Embryonic facial prominence (tissue), 1 donor: Measurements from ENCODE around the gene SLC43A3.

ENCODE experiments used
- DNase-seq: peaks from one replicate; pipeline ENCODE4 v3.0.0-alpha.2; 2016; ENCODE audit errors: extremely low spot score

Gene SLC43A3

GRCh38 chr11:57427727-57428082 is 784 bp upstream of the SLC43A3 start:
- DNase-seq, result no peak

GRCh38 chr11:57426439-57426928 is 437 bp downstream of the SLC43A3 start:
- DNase-seq, result no peak

- no peak for DNase-seq
Measured at GRCh38 chr11:57425565-57426438, 1.1 kb downstream of the SLC43A3 start.

- no peak for DNase-seq
Measured at GRCh38 chr11:57424792-57425564, 1.9 kb downstream of the SLC43A3 start.

DNA sequence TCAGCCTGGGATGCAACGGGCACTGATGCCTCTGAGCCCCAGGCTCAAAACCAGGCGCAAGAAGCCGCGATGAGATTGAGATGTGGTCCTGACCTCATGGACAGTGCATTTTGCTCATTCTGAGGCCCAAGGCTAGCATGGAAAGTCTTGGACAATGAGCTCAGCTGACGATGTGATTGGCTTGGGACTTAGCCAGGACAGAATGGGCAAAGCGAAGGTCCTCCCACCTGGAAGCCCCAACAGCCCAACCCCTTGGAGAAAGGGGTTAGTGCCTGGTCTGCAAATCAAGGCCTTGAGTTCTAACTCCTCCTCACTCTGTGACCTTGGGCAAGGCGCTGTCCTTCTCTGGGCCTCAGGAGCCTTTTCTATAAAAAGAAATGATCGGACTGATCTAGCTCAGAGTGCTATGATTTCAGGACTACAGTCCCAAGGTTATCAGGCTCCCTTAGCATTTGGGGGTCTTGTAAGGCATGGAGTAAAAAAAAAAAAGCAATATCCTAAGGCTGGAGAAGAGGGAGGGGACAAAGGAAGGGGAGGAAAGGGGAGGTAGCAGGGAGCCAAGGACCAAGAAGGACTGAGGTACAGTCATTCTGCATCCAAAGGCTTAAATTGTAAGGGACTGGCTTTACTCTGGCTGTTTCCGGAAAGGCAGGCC is 2.7 kb downstream of the SLC43A3 start:
- no peak for DNase-seq

- no peak for DNase-seq
Measured at GRCh38 chr11:57422669-57423068, 4.3 kb downstream of the SLC43A3 start.

DNA sequence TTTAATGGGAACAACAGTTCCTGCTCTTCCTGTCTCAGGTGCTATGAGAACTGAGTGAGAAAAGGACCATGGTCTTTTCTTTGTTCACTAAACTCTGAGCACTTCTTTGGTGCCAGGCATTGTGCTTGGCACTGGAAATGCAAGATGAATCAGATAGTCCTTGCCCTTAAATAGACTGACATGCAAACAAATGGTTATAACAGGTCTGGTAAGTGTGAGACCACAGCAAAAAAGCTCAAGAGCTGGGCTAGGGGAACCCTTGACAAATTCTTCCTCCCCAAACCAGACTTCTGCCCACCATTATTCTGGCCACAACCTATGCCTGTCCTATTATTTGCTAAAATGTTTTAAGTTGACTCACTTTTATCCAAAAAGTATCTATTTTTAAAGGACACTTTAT is 5.1 kb downstream of the SLC43A3 start:
- no peak for DNase-seq

DNA sequence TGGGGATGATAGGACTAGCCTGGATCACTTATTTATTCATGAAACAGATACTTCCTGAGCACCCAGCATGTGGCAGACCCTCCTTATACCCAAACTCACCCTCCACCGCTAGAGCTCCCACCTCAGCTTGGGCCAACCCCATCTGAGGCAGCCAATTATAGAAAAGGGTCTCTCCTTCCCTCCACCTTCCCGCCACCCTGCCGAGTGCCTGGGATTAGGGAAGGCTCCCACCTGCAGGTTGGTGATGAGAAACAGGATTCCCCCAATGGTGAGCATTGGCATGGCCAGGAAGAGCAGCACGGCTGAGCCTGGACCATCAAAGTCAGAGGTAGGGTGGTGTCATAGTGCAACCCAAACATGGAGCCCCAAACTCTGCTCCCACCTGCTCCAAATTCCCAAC is 5.9 kb downstream of the SLC43A3 start:
- DNase-seq, result no peak

DNA sequence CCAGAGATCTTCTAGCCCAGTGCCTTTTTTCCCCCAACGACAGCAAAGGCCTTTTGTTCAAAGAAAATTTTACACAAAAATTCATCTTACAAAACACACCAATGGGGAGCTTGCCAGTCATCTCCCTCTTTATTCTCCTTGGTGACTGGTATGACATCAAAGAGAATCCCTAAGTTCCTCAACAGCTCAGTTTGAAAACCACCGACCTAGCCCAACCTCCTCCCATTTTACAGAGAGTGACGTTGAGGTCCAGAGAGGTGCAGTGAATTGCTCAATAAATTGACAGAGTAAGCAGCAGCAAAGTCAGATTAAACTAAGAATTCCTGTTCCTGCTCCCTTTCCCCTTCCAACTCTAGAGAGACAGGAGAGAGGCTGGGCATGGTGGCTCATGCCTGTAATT is 7.8 kb downstream of the SLC43A3 start:
- no peak for DNase-seq

- DNase-seq, result no peak
Measured at GRCh38 chr11:57418131-57418530, 8.8 kb downstream of the SLC43A3 start.

DNA sequence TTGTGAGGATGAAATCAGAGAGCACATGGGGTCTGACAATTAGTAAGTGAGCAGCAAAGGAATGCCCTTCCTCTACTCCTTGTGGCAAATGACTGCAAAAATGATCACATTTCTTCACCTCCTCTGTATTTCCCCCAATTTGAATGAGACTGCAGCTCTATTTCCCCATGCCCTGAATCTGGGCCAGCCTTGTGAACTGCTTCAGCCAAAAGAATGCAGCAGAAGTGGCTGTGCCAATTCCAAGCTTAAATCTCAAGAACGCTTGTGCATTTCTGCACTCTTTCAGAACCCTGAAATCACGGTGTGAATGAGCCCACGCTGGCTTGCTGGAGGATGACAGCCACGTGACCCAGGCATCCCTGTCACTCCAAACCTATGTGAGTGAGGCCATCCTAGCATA is 9.9 kb downstream of the SLC43A3 start:
- DNase-seq, result no peak

DNA sequence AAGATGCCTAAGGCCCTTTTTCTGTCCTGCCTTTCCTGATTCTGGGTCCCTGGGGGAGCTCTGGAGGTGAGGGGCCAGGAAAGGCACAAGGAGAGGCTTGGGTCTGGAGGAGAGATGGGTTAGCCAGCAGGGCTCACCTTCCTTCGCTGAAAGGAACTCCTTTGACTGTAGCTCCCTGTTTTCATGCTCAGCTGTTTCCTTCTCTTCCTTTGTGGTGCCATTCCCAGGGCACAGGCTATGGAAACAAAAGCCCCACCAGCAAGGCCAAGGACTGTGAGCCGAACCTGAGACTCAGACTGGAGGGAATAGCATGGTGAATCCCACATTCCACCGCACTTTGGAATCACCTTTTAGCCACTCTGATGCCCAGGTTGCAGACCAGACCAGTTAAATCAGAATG is 10.5 kb downstream of the SLC43A3 start:
- no peak for DNase-seq

DNA sequence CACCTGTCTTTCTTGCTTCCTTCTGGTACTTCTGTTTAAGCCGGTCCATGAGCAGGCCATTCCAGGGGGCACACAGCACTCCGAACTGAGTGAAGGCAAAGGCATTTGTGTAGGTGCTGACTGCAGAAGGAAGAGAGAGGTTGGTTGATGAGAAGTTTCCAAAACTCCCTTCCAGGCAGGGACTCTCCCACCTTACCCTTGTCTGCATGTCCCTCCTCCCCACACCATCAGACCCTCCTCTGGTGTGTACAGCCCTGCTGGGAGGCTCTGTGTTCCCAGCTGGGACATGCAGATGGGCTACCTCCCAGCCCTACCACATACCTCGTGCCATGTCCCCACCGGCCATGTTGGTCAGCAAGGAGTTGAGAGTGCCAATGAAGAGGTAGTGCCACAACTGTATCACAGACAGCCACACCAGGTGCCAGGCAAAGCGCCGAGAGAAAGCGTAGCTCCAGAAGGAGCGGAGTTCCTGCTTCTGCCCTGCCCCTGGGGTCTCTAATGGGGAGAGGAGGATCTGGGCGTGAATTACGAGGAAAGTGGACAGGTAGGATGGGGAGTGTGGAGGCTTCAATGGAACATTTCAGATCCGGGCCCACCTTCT is 12.2 kb downstream of the SLC43A3 start:
- DNase-seq, result no peak

GRCh38 chr11:57413681-57414080 is 13.2 kb downstream of the SLC43A3 start:
- no peak for DNase-seq

DNA sequence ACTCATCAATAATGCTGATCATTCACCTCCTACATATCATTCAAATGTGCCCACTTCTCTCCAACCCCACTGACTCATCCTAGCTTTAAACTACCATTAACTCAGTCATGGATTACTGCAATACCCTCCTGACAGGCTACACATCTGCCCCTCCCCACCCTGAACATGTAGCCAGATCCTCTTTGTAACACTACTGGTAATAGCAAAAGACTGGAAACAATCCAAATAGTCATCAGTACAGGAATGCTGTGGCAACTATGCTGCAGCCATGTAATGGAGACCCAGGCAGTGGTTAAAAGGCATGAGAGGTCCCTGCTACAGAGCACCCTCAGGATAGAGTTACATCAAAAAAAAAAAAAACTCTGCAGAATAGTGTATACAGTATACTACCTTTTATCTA is 16.6 kb downstream of the SLC43A3 start:
- DNase-seq, result no peak

- no peak for DNase-seq
Measured at GRCh38 chr11:57409321-57410100, 17.4 kb downstream of the SLC43A3 start.

- DNase-seq, result no peak
Measured at GRCh38 chr11:57408771-57409170, 18.1 kb downstream of the SLC43A3 start.

DNA sequence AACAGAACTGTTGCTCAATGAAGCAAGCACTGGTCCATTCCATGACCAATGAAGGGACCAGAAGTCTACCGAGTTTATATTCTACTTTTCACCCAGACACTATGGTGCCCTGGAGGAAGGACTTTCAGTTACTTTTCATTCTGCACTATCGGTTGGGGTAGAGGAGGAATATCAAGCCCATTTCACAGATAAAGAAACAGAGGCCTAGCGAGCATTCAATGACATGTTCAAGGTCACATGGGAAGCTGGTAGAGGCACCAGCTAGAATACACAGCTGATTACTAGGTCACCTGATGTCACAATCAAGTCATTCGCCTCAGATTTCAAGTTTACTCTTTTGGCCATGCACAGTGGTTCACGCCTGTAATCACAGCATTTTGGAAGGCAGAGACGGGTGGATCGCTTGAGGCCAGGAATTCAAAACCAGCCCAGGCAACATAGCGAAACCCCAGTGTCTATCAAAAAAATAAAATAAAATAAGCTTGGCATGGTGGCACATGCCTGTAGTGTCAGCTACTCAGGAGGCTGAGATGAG is 18.9 kb downstream of the SLC43A3 start:
- DNase-seq, result no peak

DNA sequence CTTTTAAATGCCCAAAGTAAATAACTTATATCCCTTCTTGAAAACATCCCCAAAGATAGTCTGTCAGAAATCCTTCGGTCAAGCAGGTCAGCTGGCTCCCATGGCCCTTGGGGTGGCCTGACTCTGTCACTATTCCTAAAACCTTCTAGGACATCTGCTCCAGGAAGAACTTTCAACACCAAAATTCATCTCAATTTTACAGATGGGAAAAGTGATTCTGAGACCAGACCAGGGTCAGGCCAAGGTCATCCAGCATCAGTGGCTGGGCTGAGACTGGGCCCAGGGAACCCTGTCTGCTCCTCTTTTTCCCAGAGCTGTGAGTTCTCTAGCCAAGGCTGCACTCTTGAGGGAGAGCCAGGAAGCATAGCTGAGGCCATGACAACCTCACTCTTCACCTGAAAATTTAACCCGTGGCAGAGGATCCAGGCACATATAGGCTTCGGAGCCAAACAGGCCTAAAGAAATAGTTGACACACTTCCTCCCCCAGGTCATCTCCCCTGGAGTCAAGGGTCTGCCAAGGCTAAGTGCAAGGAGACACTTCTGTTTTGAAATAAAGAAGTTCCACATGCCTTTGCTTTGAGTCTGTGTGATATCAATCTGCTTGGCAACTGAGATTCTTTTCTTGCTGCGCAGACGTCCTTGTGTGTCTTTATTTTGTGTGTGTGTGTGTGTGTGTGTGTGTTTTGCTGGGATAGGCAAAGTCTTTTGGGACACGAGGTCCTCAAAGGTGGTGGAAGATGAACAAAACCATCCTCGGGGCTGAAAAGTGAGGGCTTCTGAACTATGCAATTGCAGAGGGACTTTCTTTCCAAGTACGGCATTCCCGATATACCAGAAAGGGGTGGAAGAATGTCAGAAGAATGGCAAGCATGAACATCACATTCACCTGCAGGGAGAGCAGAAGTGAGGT is 19.7 kb downstream of the SLC43A3 start:
- DNase-seq, result no peak

- DNase-seq, result no peak
Measured at GRCh38 chr11:57406337-57406904, 20.5 kb downstream of the SLC43A3 start.
